Activated T-cell treated with anti-CD3 and anti-CD28 coated beads, Interleukin-2, amount 50 U/mL, for 4 hours (primary cell): ENCODE data around the gene GRK3. TPM values are rescaled to one million over a fixed set of nuclear protein-coding genes. Genes with fewer than 3 reads are reported as not detected.
"Not testable (repeated sequence)": the region's sequence is repeated elsewhere in the genome, so short reads cannot be mapped to it uniquely, and the experiment has no call there.

Experiments used
- ATAC-seq, 2 donors: fragments of 200-7000 bp; cut with Tn5 transposase; one replicate each; pipeline ENCODE4 v1.10.0; 2021
- DNase-seq: peaks from one replicate; pipeline ENCODE4 v3.0.0-alpha.2; 2020
- H3K27me3 Mint-ChIP-seq: one replicate; pipeline ENCODE4 v1.8.0; 2021; ENCODE audit warnings: low read depth, mixed read lengths
- H3K36me3 Mint-ChIP-seq: one replicate; pipeline ENCODE4 v1.8.0; 2022; ENCODE audit warnings: mixed read lengths; ENCODE audit not compliant: insufficient read depth
- H3K4me1 Mint-ChIP-seq: one replicate; pipeline ENCODE4 v1.8.0; 2021; ENCODE audit warnings: low read depth, mixed read lengths
- H3K4me3 Mint-ChIP-seq: one replicate; pipeline ENCODE4 v1.8.0; 2021; ENCODE audit warnings: mild to moderate bottlenecking, moderate library complexity, mixed read lengths
- H3K9me3 Mint-ChIP-seq: one replicate; pipeline ENCODE4 v1.8.0; 2021; ENCODE audit warnings: mixed read lengths
- total RNA-seq, 3 donors: library from RNA; stranded (reverse); gene quantifications; one replicate each; pipeline ENCODE4 v1.2.1, GENCODE V29; 2021

Gene GRK3
- total RNA-seq, result 1 to 10 TPM; 5.2 to 6.7 (median 5.3) TPM

- H3K9me3 Mint-ChIP-seq, result no peaks in the 10 kb centered on the region
- peak; percentile 63 to 78 for ATAC-seq
- DNase-seq, result peak; percentile 55
- no peaks in the 10 kb centered on the region for H3K36me3 Mint-ChIP-seq
- peaks cover 28% of the 10 kb centered on the region for H3K4me1 Mint-ChIP-seq
- H3K4me3 Mint-ChIP-seq, result peak within 1 kb of the TSS; percentile 95
- H3K27me3 Mint-ChIP-seq, result peaks cover 31% of the 10 kb centered on the region
Measured at GRCh38 chr22:25564320-25564978, at the start of gene GRK3. GRK3 (plus strand) TSS chr22:25564675; CDS start chr22:25565041, 366 bp downstream.

DNA sequence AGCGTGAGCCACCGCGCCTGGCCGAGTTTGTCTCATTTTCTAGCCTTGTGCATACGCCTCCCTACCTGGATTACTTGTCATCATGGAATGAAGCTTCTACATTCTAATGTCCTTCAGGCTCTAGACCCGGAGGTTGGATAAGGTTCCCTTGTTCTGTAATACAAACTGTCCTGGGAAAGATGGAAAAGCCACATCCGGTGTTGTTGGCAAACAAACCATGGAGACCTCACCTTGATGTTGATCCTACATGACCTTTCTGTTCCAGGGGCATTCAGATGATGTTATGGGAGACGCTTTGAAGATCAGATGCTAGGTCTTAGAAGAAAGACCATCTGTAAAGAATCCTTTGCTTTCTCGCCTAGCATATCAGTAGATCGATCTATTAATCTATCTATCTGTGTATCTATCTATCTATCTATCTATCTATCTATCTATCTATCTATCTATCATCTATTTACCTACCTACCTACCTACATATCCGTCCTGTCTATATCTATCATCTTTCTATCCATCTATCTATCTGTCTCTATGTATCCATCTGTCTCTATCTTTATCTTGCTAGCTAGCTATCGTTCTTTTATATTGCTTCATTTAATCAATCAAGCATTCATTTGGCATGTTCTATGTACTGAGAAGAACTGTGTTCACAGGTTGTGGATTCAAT, 46.3 kb upstream of the GRK3 start:
- DNase-seq, result no peak
- H3K36me3 Mint-ChIP-seq, result no peaks in the 10 kb centered on the region
- H3K9me3 Mint-ChIP-seq, result peaks cover 6% of the 10 kb centered on the region
- H3K4me1 Mint-ChIP-seq, result no peaks in the 10 kb centered on the region
- no peak overlapping the region for H3K4me3 Mint-ChIP-seq
- ATAC-seq, result no peak
- no peaks in the 10 kb centered on the region for H3K27me3 Mint-ChIP-seq

- Mint-ChIP-seq H3K9me3 (peaks cover 18% of the 10 kb centered on the region), H3K27me3 (no peaks in the 10 kb centered on the region), H3K4me1 (no peaks in the 10 kb centered on the region), H3K36me3 (no peaks in the 10 kb centered on the region), H3K4me3 (no peak overlapping the region)
- DNase-seq (no peak), ATAC-seq (no peak)
Measured at GRCh38 chr22:25525376-25525775, 39.1 kb upstream of the GRK3 start.

DNA sequence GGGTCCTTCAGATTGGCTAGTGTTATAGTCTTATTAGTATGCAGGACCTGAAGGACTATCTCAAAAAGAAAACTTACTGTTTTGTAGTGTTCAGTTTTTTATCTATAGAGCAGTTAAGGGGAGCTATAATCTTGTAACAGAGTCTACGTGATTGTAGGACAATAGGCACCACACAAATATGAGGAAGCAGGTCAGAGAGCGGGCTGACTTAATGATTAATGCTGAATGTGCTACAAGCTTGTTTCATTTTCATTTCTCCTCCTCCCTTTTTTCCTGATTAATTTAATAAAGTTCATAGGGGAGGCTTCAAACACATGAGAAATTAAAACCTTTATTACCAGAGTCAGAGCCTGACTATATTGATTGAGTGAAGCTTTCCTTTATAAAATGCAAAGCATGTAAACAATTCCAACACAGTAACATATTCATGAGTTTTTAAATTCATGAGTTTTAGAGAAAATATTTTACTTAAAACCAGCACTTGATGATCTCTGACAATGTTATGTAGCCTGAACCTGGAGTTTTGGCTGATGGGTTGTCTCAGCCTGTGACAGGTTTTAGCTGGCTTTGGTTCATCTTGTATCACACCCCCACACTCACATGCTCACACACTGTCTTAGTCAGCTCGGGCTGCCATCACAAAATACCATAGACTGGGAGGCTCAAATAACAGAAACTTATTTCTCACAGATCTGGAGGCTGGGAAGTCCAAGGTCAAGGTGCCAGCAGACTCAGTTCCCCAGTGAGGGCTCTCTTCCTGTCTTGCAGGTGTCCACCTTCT, 38.5 kb upstream of the GRK3 start:
- not testable (repeated sequence) for H3K4me3 Mint-ChIP-seq, H3K4me1 Mint-ChIP-seq, H3K27me3 Mint-ChIP-seq, ATAC-seq, H3K36me3 Mint-ChIP-seq, DNase-seq
- peaks cover 18% of the 10 kb centered on the region for H3K9me3 Mint-ChIP-seq

GRCh38 chr22:25527016-25527415, 37.5 kb upstream of the GRK3 start:
- ATAC-seq, H3K4me3 Mint-ChIP-seq, H3K36me3 Mint-ChIP-seq, H3K4me1 Mint-ChIP-seq, H3K27me3 Mint-ChIP-seq, DNase-seq: not testable (repeated sequence)
- peaks cover 12% of the 10 kb centered on the region for H3K9me3 Mint-ChIP-seq

DNA sequence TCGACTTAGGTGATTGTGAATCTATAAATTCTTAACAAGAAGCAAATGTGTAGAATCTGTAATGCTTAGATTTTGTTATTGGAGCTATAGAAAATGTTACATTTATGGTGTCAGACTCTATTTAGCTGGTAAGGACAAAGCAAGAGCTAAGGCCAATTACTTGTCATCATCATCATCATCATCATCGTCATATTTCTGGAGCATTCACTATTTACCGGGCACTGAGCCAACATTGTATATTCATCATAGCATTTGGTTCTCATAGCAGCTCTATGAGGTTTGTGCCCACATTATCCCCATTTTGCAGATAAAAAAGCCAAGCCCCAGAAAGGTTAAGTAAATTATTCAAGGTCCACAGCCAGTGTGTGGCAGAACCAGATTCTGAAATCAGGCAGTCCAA, 36.4 kb upstream of the GRK3 start:
- H3K4me1 Mint-ChIP-seq, ATAC-seq, DNase-seq: not testable (repeated sequence)

GRCh38 chr22:25529059-25529458, 35.4 kb upstream of the GRK3 start:
- not testable (repeated sequence) for ATAC-seq, H3K4me3 Mint-ChIP-seq, DNase-seq, H3K36me3 Mint-ChIP-seq, H3K27me3 Mint-ChIP-seq, H3K4me1 Mint-ChIP-seq
- H3K9me3 Mint-ChIP-seq, result peaks cover 12% of the 10 kb centered on the region

More for the DNA sequence above, 36.4 kb upstream of the GRK3 start:
- not testable (repeated sequence) for H3K27me3 Mint-ChIP-seq, H3K36me3 Mint-ChIP-seq, H3K4me3 Mint-ChIP-seq
- peaks cover 12% of the 10 kb centered on the region for H3K9me3 Mint-ChIP-seq

GRCh38 chr22:25529541-25530137, 34.8 kb upstream of the GRK3 start:
- ATAC-seq, H3K4me3 Mint-ChIP-seq, H3K27me3 Mint-ChIP-seq, DNase-seq, H3K36me3 Mint-ChIP-seq, H3K9me3 Mint-ChIP-seq, H3K4me1 Mint-ChIP-seq: not testable (repeated sequence)

DNA sequence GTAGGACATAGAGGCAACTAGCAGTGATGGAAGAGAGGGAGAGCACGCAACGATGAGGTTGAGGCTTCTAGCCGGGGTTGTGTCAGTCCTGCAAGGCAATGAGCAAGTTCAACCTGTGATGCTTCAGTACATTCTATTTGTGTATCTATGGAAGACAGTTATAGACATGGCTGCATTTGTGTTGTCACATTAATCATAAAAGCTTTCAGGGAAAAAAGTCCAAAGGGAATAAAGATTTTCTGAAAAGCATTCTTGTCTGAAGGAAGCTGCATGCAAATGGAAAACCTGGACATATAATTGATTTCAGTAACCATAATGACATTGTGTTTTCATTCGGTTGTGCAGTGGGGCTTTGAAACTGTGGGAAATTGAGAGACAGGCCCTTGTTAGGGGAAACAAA, 32.8 kb upstream of the GRK3 start:
- not testable (repeated sequence) for H3K4me3 Mint-ChIP-seq, DNase-seq, ATAC-seq, H3K9me3 Mint-ChIP-seq, H3K36me3 Mint-ChIP-seq, H3K4me1 Mint-ChIP-seq, H3K27me3 Mint-ChIP-seq

- Mint-ChIP-seq H3K4me1 (no peaks in the 10 kb centered on the region), H3K36me3 (peaks cover 1% of the 10 kb centered on the region), H3K9me3 (no peaks in the 10 kb centered on the region), H3K4me3 (no peak overlapping the region), H3K27me3 (peaks cover 5% of the 10 kb centered on the region)
- DNase-seq, result no peak
- no peak for ATAC-seq
Measured at GRCh38 chr22:25534724-25535123, 29.8 kb upstream of the GRK3 start.

DNA sequence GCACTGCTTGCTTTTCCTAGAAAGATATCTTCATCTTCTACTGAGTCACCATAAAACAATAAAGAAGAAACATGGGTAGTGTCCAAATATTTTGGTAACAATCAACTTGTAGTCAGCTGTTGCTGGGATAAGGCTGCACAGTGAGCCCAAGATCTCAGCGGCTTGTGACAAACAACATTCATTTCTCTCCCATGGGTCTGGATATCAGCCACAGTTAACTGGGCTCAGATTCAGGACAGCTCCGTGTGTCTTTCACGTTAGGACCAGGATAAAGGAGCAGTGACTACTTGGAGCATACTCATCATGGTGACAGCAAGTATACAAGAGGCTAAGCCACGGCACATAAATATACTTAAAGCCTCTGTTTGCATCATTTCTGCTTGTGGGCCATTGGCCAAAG, 27.9 kb upstream of the GRK3 start:
- no peaks in the 10 kb centered on the region for H3K4me1 Mint-ChIP-seq
- DNase-seq, result no peak
- H3K27me3 Mint-ChIP-seq, result peaks cover 5% of the 10 kb centered on the region
- peaks cover 1% of the 10 kb centered on the region for H3K36me3 Mint-ChIP-seq
- no peak overlapping the region for H3K4me3 Mint-ChIP-seq
- no peaks in the 10 kb centered on the region for H3K9me3 Mint-ChIP-seq
- no peak for ATAC-seq

DNA sequence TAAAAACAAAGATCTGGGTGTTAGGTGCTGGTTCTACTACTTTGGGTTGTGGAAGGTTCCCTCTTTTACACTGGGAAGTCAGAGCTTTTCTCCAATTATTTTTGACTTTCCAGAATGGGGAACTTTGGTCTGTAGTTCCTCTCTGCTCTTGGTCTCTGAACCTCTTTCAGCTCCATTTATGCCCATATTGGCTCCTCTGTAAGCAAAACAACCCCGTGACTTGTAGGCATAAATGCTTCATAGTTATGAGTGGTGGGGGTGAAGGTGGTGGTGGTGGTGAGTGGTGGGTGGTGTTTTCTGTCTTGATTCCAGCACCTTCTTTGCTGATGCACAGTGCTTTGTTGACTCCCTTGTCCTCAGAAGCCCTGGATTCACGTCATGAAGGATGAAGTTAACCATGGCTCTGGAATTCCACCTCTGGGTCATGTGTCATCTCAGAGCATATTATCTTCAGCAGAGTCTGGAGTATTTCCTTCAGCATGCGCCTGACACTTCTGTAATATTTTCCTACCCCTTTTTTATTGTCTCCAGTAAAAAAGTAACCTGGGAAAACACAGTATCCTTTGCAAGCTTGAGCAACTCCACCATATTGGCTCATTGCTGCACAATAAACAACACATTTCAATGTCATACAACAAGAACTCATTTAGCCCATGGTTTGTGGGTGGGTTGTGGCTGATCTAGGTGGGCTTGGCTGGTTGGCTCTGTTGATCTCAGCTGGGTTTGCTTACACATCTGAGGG, 24.1 kb upstream of the GRK3 start:
- H3K27me3 Mint-ChIP-seq, result peaks cover 5% of the 10 kb centered on the region
- no peaks in the 10 kb centered on the region for H3K9me3 Mint-ChIP-seq
- ATAC-seq, result no peak
- no peak overlapping the region for H3K4me3 Mint-ChIP-seq
- H3K4me1 Mint-ChIP-seq, result peaks cover 3% of the 10 kb centered on the region
- H3K36me3 Mint-ChIP-seq, result no peaks in the 10 kb centered on the region
- DNase-seq, result no peak

- Mint-ChIP-seq H3K27me3 (peaks cover 8% of the 10 kb centered on the region), H3K4me1 (peaks cover 3% of the 10 kb centered on the region), H3K36me3 (no peaks in the 10 kb centered on the region), H3K9me3 (no peaks in the 10 kb centered on the region), H3K4me3 (no peak overlapping the region)
- ATAC-seq (no peak), DNase-seq (no peak)
Measured at GRCh38 chr22:25540908-25541660, 23.4 kb upstream of the GRK3 start.
